Measurements from ENCODE around the gene EDAR. TPM values are rescaled to one million over a fixed set of nuclear protein-coding genes. Genes with fewer than 3 reads are reported as not detected.

The EDAR gene
- polyA plus RNA-seq, 1 experiment, result not detected

GRCh38 chr2:108884619-108885018 is 104.4 kb downstream of the EDAR start:
- no peaks in the 10 kb centered on the region for H3K27me3 ChIP-seq (ENCODE audit: control insufficient read depth, insufficient read depth, low read length)
- POLR2A ChIA-PET, result no interaction called here
- H3K4me3 ChIP-seq (ENCODE audit: low read depth, low read length), result no peak overlapping the region
- DNase-seq (ENCODE audit: low read depth), result no peak
- CTCF ChIA-PET, result no interaction called here
- no peaks in the 10 kb centered on the region for H3K36me3 ChIP-seq (ENCODE audit: control insufficient read depth, insufficient read depth, low read length)
- TF ChIP-seq CTCF (IDR thresholded peaks at IDR 0.05; ENCODE audit: insufficient read depth, low read depth, low read length), result no peak

GRCh38 chr2:108878276-108878675 is 110.7 kb downstream of the EDAR start:
- DNase-seq (ENCODE audit: low read depth), result no peak
- POLR2A ChIA-PET, result no interaction called here
- TF ChIP-seq CTCF (IDR thresholded peaks at IDR 0.05; ENCODE audit: insufficient read depth, low read depth, low read length), result no peak
- CTCF ChIA-PET, result no interaction called here
- no peaks in the 10 kb centered on the region for H3K27me3 ChIP-seq (ENCODE audit: control insufficient read depth, insufficient read depth, low read length)
- H3K36me3 ChIP-seq (ENCODE audit: control insufficient read depth, insufficient read depth, low read length), result no peaks in the 10 kb centered on the region
- H3K4me3 ChIP-seq (ENCODE audit: low read depth, low read length), result no peak overlapping the region

- TF ChIP-seq CTCF (IDR thresholded peaks at IDR 0.05; ENCODE audit: insufficient read depth, low read depth, low read length), result no peak
- no peaks in the 10 kb centered on the region for H3K27me3 ChIP-seq (ENCODE audit: control insufficient read depth, insufficient read depth, low read length)
- no peaks in the 10 kb centered on the region for H3K36me3 ChIP-seq (ENCODE audit: control insufficient read depth, insufficient read depth, low read length)
- ChIA-PET CTCF (no interaction called here), POLR2A (no interaction called here)
- H3K4me3 ChIP-seq (ENCODE audit: low read depth, low read length), result no peak overlapping the region
- no peak for DNase-seq (ENCODE audit: low read depth)
Measured at GRCh38 chr2:108877506-108877905, 111.5 kb downstream of the EDAR start.

- ChIA-PET CTCF (no interaction called here), POLR2A (no interaction called here)
- Histone ChIP-seq H3K27me3 (ENCODE audit: control insufficient read depth, insufficient read depth, low read length) (no peaks in the 10 kb centered on the region), H3K4me3 (ENCODE audit: low read depth, low read length) (no peak overlapping the region), H3K36me3 (ENCODE audit: control insufficient read depth, insufficient read depth, low read length) (no peaks in the 10 kb centered on the region)
- DNase-seq (ENCODE audit: low read depth), result no peak
- no peak for TF ChIP-seq CTCF (IDR thresholded peaks at IDR 0.05; ENCODE audit: insufficient read depth, low read depth, low read length)
Measured at GRCh38 chr2:108870069-108870644, 118.9 kb downstream of the EDAR start.

- TF ChIP-seq CTCF (IDR thresholded peaks at IDR 0.05; ENCODE audit: insufficient read depth, low read depth, low read length), result no peak
- ChIA-PET CTCF (no interaction called here), POLR2A (no interaction called here)
- Histone ChIP-seq H3K4me3 (ENCODE audit: low read depth, low read length) (no peak overlapping the region), H3K27me3 (ENCODE audit: control insufficient read depth, insufficient read depth, low read length) (no peaks in the 10 kb centered on the region), H3K36me3 (ENCODE audit: control insufficient read depth, insufficient read depth, low read length) (no peaks in the 10 kb centered on the region)
- DNase-seq (ENCODE audit: low read depth), result no peak
Measured at GRCh38 chr2:108869542-108869941, 119.5 kb downstream of the EDAR start.

All from BJ (cell line).